RWPE2 (cell line): Measurements from ENCODE around the gene MYPOP.

ENCODE experiments used
- ATAC-seq: fragments of 200-7000 bp; cut with Tn5 transposase; 3 replicates; pipeline ENCODE4 v1.9.1; 2021; ENCODE audit warnings: low read depth
- DNase-seq: peaks from one replicate; pipeline ENCODE4 v3.0.0-alpha.2; 2020; ENCODE audit warnings: low spot score
- H3K27ac ChIP-seq: fragments of 450-650 bp; 2 replicates; pipeline ENCODE4 v1.5.1; 2017; ENCODE audit warnings: mild to moderate bottlenecking; ENCODE audit not compliant: poor library complexity, severe bottlenecking
- H3K27me3 ChIP-seq: fragments of 250-450 bp; sonication (Bioruptor Pico); 2 replicates; pipeline ENCODE4 v1.5.1; 2021; ENCODE audit warnings: mild to moderate bottlenecking, moderate library complexity; ENCODE audit not compliant: insufficient read depth, poor library complexity, severe bottlenecking
- H3K36me3 ChIP-seq: fragments of 250-450 bp; sonication (Bioruptor Pico); 2 replicates; pipeline ENCODE4 v1.5.1; 2020; ENCODE audit warnings: low read depth, mild to moderate bottlenecking, moderate library complexity
- H3K4me1 ChIP-seq: fragments of 250-450 bp; sonication (Bioruptor Pico); 2 replicates; pipeline ENCODE4 v1.5.1; 2021; ENCODE audit warnings: mild to moderate bottlenecking, moderate library complexity; ENCODE audit not compliant: insufficient read depth, poor library complexity, severe bottlenecking
- H3K4me3 ChIP-seq: fragments of 250-450 bp; sonication (Bioruptor Pico); 2 replicates; pipeline ENCODE4 v1.5.1; 2021; ENCODE audit warnings: mild to moderate bottlenecking, moderate library complexity; ENCODE audit not compliant: severe bottlenecking
- H3K9me3 ChIP-seq: fragments of 250-450 bp; sonication (Bioruptor Pico); 2 replicates; pipeline ENCODE4 v1.5.1; 2021; ENCODE audit warnings: mild to moderate bottlenecking, moderate library complexity; ENCODE audit not compliant: severe bottlenecking
- CTCF ChIP-seq: fragments of 450-650 bp; IDR thresholded peaks from one replicate; pipeline ENCODE4 v1.5.1; 2017; ENCODE audit warnings: mild to moderate bottlenecking, moderate library complexity; ENCODE audit not compliant: poor library complexity, severe bottlenecking

The MYPOP gene

GRCh38 chr19:45883586-45883880 lies 18.9 kb downstream of the MYPOP start:
- Histone ChIP-seq H3K9me3 (no peaks in the 10 kb centered on the region), H3K27ac (no peak overlapping the region), H3K4me3 (no peak overlapping the region), H3K36me3 (peaks cover 4% of the 10 kb centered on the region), H3K27me3 (no peaks in the 10 kb centered on the region), H3K4me1 (peaks cover 6% of the 10 kb centered on the region)
- peak; percentile 72 for TF ChIP-seq CTCF
- ATAC-seq (no peak), DNase-seq (no peak)

- Histone ChIP-seq H3K9me3 (no peaks in the 10 kb centered on the region), H3K36me3 (peaks cover 4% of the 10 kb centered on the region), H3K27ac (no peak overlapping the region), H3K4me3 (peak overlapping the region; percentile 9), H3K4me1 (peaks cover 6% of the 10 kb centered on the region), H3K27me3 (no peaks in the 10 kb centered on the region)
- DNase-seq (no peak), ATAC-seq (no peak)
- peak; percentile 96 for TF ChIP-seq CTCF
Measured at GRCh38 chr19:45882652-45883585, 19.5 kb downstream of the MYPOP start.

- H3K36me3 ChIP-seq, result peaks cover 4% of the 10 kb centered on the region
- H3K4me1 ChIP-seq, result peaks cover 6% of the 10 kb centered on the region
- no peak overlapping the region for H3K4me3 ChIP-seq
- no peak overlapping the region for H3K27ac ChIP-seq
- TF ChIP-seq CTCF, result no peak
- no peaks in the 10 kb centered on the region for H3K27me3 ChIP-seq
- DNase-seq (no peak), ATAC-seq (no peak)
- H3K9me3 ChIP-seq, result no peaks in the 10 kb centered on the region
Measured at GRCh38 chr19:45881909-45882528, 20.4 kb downstream of the MYPOP start.

- DNase-seq (no peak), ATAC-seq (no peak)
- H3K4me1 ChIP-seq, result peaks cover 6% of the 10 kb centered on the region
- H3K27ac ChIP-seq, result no peak overlapping the region
- H3K36me3 ChIP-seq, result peaks cover 4% of the 10 kb centered on the region
- H3K9me3 ChIP-seq, result no peaks in the 10 kb centered on the region
- no peaks in the 10 kb centered on the region for H3K27me3 ChIP-seq
- no peak for TF ChIP-seq CTCF
- no peak overlapping the region for H3K4me3 ChIP-seq
Measured at GRCh38 chr19:45881082-45881908, 21.1 kb downstream of the MYPOP start.
